WTC11 (cell line): Measurements from ENCODE around the gene ANAPC7. TPM values are rescaled to one million over a fixed set of nuclear protein-coding genes. Genes with fewer than 3 reads are reported as not detected.

Source experiments
- ATAC-seq: fragments of 200-7000 bp; cut with Tn5 transposase; 2 replicates; pipeline ENCODE4 v1.10.0; 2021; ENCODE audit warnings: mild to moderate bottlenecking, moderate library complexity
- CTCF ChIA-PET: fragments of 300-600 bp; sonication (Branson Sonifier 250); formaldehyde crosslinking; loops from one replicate; lab custom pipeline; 2021; ENCODE audit warnings: antibody characterized with exemption; lab: Charles Lee
- POLR2A ChIA-PET: fragments of 350-600 bp; sonication (Branson Sonifier 250); formaldehyde crosslinking; loops from one replicate; lab custom pipeline; 2021; ENCODE audit warnings: antibody characterized with exemption; lab: Charles Lee
- DNase-seq: peaks from one replicate; pipeline ENCODE4 v3.0.0; 2021; ENCODE audit warnings: low spot score
- H3K27ac Mint-ChIP-seq: 2 replicates; pipeline ENCODE4 v1.8.0; 2021; ENCODE audit warnings: mixed read lengths
- H3K27me3 Mint-ChIP-seq: 2 replicates; pipeline ENCODE4 v1.8.0; 2021; ENCODE audit warnings: low read depth, mild to moderate bottlenecking, moderate library complexity, mixed read lengths
- H3K36me3 Mint-ChIP-seq: 2 replicates; pipeline ENCODE4 v1.8.0; 2021; ENCODE audit warnings: mixed read lengths
- H3K4me1 Mint-ChIP-seq: 2 replicates; pipeline ENCODE4 v1.8.0; 2022; ENCODE audit warnings: mixed read lengths
- H3K4me3 Mint-ChIP-seq: 2 replicates; pipeline ENCODE4 v1.8.0; 2021; ENCODE audit warnings: mild to moderate bottlenecking, moderate library complexity, mixed read lengths
- H3K9me3 Mint-ChIP-seq: 2 replicates; pipeline ENCODE4 v1.8.0; 2021; ENCODE audit warnings: mixed read lengths
- ATF1 ChIP-seq: sonication (generic); formaldehyde crosslinking; IDR thresholded peaks from 2 replicates; pipeline ENCODE4 v1.8.1; 2023; ENCODE audit warnings: mild to moderate bottlenecking, moderate library complexity, missing genetic modification reagents
- CBFB ChIP-seq: sonication (generic); formaldehyde crosslinking; IDR thresholded peaks from 2 replicates; pipeline ENCODE4 v1.8.1; 2022; ENCODE audit warnings: mild to moderate bottlenecking, low read depth, missing genetic modification reagents
- OVOL2 ChIP-seq: fragments of 250-450 bp; sonication (Bioruptor Pico); IDR thresholded peaks from 2 replicates; pipeline ENCODE4 v1.9.0; 2021; ENCODE audit warnings: mild to moderate bottlenecking, borderline replicate concordance
- PRRX2 ChIP-seq: fragments of 250-450 bp; sonication (Bioruptor Pico); IDR thresholded peaks from 2 replicates; pipeline ENCODE4 v1.8.0; 2021; ENCODE audit warnings: mild to moderate bottlenecking
- ZNF121 ChIP-seq: sonication (generic); formaldehyde crosslinking; IDR thresholded peaks from 2 replicates; pipeline ENCODE4 v1.8.0; 2023; ENCODE audit warnings: missing genetic modification reagents
- ZNF138 ChIP-seq: sonication (generic); formaldehyde crosslinking; conservative IDR thresholded peaks from 2 replicates; pipeline ENCODE4 v1.8.1; 2022; ENCODE audit warnings: mild to moderate bottlenecking, moderate library complexity, missing genetic modification reagents
- ZNF263 ChIP-seq: sonication (generic); formaldehyde crosslinking; IDR thresholded peaks from 2 replicates; pipeline ENCODE4 v1.8.1; 2022; ENCODE audit warnings: low read depth, mild to moderate bottlenecking, moderate library complexity, missing genetic modification reagents
- ZNF423 ChIP-seq: fragments of 250-450 bp; sonication (Bioruptor Pico); IDR thresholded peaks from 2 replicates; pipeline ENCODE4 v2.1.2; 2022; ENCODE audit warnings: mild to moderate bottlenecking, moderate library complexity
- ZNF671 ChIP-seq: fragments of 250-450 bp; sonication (Bioruptor Pico); IDR thresholded peaks from 2 replicates; pipeline ENCODE4 v1.8.0; 2021; ENCODE audit warnings: mild to moderate bottlenecking
- total RNA-seq: library from RNA; stranded (reverse); gene quantifications from 3 replicates; pipeline ENCODE4 v1.2.3, GENCODE V29; 2021
- TF ChIP-seq, protein P1 (sequence below): fragments of 250-450 bp; sonication (Bioruptor Pico); IDR thresholded peaks from 2 replicates; pipeline ENCODE4 v1.8.0; 2021; ENCODE audit warnings: mild to moderate bottlenecking
- TF ChIP-seq, protein P2 (sequence below): fragments of 250-450 bp; sonication (Bioruptor Pico); IDR thresholded peaks from 2 replicates; pipeline ENCODE4 v1.9.0; 2021; ENCODE audit warnings: moderate library complexity, mild to moderate bottlenecking, inconsistent platforms, borderline replicate concordance
- TF ChIP-seq, protein P3 (sequence below): sonication (generic); formaldehyde crosslinking; IDR thresholded peaks from 2 replicates; pipeline ENCODE4 v1.8.0; 2023; ENCODE audit warnings: mild to moderate bottlenecking, missing genetic modification reagents
- TF ChIP-seq, protein P4 (sequence below): sonication (generic); formaldehyde crosslinking; IDR thresholded peaks from 2 replicates; pipeline ENCODE4 v1.8.1; 2023; ENCODE audit warnings: mild to moderate bottlenecking, missing genetic modification reagents, moderate library complexity
- TF ChIP-seq, protein P5 (sequence below): sonication (generic); formaldehyde crosslinking; IDR thresholded peaks from 2 replicates; pipeline ENCODE4 v1.8.1; 2022; ENCODE audit warnings: mild to moderate bottlenecking, moderate library complexity, missing genetic modification reagents
- TF ChIP-seq, protein P6 (sequence below): sonication (generic); formaldehyde crosslinking; IDR thresholded peaks from 2 replicates; pipeline ENCODE4 v1.8.0; 2022; ENCODE audit warnings: mild to moderate bottlenecking, missing genetic modification reagents
- TF ChIP-seq, protein P7 (sequence below): sonication (generic); formaldehyde crosslinking; conservative IDR thresholded peaks from 2 replicates; pipeline ENCODE4 v1.8.1; 2023; ENCODE audit warnings: mild to moderate bottlenecking, low read depth, missing genetic modification reagents, moderate library complexity
- TF ChIP-seq, protein P8 (sequence below): fragments of 250-450 bp; sonication (Bioruptor Pico); conservative IDR thresholded peaks from 2 replicates; pipeline ENCODE4 v1.9.0; 2021; ENCODE audit warnings: mild to moderate bottlenecking

Gene ANAPC7
- total RNA-seq, 1 experiment from 2014 or later: 93.4 TPM

DNA sequence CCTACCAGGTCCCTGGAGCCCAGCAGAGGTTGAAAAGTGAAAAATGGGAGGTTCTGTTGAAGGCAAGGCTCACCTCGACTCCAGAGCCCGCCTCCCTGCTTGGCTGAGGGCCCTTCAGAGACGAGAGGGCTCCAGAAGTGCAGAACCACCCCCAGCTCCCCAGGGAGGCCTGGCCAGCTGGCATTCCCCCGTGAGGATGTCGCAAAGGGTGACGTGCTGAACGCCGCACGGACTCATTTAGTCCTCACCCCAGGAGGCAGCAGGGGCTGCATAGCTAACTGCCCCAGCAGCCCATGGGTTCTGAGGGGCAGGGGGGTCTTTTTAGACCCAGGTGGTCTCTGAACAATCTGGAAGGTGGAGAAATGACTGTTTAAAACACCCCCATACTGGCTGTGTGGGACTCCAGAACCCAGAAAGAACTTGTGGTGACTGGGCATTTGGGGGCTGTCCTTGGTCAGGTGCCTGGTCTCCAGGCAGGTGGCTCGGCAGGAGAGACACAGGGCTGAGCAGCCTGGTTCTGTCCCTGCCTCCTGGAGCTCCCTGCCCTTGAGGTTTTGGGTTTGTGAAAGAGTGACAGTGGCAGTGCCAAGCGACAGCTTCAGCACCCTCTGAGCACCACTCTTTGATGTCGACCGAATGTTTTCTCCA lies 32.0 kb downstream of the ANAPC7 start:
- no peaks in the 10 kb centered on the region for H3K9me3 Mint-ChIP-seq
- ChIA-PET CTCF (interaction anchor here (1.0 to 2.1 kb wide), 3 partner anchors 60 to 78 kb away, joined by 5 to 14 read pairs (median 7); partner anchors contain the start of gene ARPC3), POLR2A (interaction anchor here (0.6 kb wide), 1 partner anchor 24 kb away, joined by 6 read pairs; no protein-coding TSS in a partner anchor)
- DNase-seq: no peak
- TF ChIP-seq, protein P1, sequence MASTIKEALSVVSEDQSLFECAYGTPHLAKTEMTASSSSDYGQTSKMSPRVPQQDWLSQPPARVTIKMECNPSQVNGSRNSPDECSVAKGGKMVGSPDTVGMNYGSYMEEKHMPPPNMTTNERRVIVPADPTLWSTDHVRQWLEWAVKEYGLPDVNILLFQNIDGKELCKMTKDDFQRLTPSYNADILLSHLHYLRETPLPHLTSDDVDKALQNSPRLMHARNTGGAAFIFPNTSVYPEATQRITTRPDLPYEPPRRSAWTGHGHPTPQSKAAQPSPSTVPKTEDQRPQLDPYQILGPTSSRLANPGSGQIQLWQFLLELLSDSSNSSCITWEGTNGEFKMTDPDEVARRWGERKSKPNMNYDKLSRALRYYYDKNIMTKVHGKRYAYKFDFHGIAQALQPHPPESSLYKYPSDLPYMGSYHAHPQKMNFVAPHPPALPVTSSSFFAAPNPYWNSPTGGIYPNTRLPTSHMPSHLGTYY (CRISPR knock-in tag): no peak
- TF ChIP-seq, protein P2, sequence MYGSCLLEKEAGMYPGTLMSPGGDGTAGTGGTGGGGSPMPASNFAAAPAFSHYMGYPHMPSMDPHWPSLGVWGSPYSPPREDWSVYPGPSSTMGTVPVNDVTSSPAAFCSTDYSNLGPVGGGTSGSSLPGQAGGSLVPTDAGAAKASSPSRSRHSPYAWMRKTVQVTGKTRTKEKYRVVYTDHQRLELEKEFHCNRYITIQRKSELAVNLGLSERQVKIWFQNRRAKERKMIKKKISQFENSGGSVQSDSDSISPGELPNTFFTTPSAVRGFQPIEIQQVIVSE (CRISPR knock-in tag): no peak
- TF ChIP-seq, protein P3, sequence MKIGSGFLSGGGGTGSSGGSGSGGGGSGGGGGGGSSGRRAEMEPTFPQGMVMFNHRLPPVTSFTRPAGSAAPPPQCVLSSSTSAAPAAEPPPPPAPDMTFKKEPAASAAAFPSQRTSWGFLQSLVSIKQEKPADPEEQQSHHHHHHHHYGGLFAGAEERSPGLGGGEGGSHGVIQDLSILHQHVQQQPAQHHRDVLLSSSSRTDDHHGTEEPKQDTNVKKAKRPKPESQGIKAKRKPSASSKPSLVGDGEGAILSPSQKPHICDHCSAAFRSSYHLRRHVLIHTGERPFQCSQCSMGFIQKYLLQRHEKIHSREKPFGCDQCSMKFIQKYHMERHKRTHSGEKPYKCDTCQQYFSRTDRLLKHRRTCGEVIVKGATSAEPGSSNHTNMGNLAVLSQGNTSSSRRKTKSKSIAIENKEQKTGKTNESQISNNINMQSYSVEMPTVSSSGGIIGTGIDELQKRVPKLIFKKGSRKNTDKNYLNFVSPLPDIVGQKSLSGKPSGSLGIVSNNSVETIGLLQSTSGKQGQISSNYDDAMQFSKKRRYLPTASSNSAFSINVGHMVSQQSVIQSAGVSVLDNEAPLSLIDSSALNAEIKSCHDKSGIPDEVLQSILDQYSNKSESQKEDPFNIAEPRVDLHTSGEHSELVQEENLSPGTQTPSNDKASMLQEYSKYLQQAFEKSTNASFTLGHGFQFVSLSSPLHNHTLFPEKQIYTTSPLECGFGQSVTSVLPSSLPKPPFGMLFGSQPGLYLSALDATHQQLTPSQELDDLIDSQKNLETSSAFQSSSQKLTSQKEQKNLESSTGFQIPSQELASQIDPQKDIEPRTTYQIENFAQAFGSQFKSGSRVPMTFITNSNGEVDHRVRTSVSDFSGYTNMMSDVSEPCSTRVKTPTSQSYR (CRISPR knock-in tag): no peak
- TF ChIP-seq, protein P4, sequence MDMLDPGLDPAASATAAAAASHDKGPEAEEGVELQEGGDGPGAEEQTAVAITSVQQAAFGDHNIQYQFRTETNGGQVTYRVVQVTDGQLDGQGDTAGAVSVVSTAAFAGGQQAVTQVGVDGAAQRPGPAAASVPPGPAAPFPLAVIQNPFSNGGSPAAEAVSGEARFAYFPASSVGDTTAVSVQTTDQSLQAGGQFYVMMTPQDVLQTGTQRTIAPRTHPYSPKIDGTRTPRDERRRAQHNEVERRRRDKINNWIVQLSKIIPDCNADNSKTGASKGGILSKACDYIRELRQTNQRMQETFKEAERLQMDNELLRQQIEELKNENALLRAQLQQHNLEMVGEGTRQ (CRISPR knock-in tag): no peak
- TF ChIP-seq ZNF263 (CRISPR knock-in tag): no peak
- TF ChIP-seq, protein P5, sequence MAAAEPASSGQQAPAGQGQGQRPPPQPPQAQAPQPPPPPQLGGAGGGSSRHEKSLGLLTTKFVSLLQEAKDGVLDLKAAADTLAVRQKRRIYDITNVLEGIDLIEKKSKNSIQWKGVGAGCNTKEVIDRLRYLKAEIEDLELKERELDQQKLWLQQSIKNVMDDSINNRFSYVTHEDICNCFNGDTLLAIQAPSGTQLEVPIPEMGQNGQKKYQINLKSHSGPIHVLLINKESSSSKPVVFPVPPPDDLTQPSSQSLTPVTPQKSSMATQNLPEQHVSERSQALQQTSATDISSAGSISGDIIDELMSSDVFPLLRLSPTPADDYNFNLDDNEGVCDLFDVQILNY: no peak
- TF ChIP-seq, protein P6, sequence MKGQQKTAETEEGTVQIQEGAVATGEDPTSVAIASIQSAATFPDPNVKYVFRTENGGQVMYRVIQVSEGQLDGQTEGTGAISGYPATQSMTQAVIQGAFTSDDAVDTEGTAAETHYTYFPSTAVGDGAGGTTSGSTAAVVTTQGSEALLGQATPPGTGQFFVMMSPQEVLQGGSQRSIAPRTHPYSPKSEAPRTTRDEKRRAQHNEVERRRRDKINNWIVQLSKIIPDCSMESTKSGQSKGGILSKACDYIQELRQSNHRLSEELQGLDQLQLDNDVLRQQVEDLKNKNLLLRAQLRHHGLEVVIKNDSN: no peak
- no peak for TF ChIP-seq CBFB (CRISPR knock-in tag)
- no peak for TF ChIP-seq ZNF671
- TF ChIP-seq PRRX2: no peak
- ATAC-seq: peak; percentile 7; the same call in 1 of the 2 replicates
- H3K4me3 Mint-ChIP-seq: no peak overlapping the region
- peaks cover 35% of the 10 kb centered on the region for H3K36me3 Mint-ChIP-seq
- peak overlapping the region; percentile 27; the same call in 1 of the 2 replicates for H3K27ac Mint-ChIP-seq
- no peaks in the 10 kb centered on the region for H3K27me3 Mint-ChIP-seq
- H3K4me1 Mint-ChIP-seq: no peaks in the 10 kb centered on the region

DNA sequence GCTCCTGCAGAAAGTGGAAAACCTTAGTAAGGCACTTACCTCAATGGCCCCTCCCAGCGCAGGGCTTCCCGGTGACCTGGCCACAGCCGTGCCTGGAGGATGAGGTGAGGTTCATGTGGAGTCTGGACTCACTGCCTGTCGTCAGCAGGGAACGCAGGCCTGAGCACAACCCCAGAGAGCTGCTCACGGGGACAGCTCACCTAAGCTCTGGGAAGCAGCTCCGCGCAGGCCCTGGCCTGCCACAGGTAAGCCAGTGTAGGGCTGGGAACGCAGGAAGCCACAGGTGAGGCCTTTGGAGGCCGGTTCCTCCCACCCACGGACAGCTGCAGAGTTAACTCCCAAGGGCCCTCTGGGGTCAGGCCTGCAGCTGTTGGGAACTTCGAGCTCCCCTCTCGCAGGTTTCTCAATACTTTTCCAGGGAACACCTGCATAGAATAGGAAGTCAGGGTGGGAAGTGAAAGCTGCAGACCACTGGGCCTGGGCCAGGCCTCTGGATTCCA lies 32.7 kb downstream of the ANAPC7 start:
- DNase-seq (no peak), ATAC-seq (peak; percentile 27)
- CTCF ChIA-PET: interaction anchor here (0.6 to 1.0 kb wide), 2 partner anchors 60 to 79 kb away, joined by 3 to 7 read pairs; partner anchors contain the start of gene ARPC3
- no peak overlapping the region for H3K27ac Mint-ChIP-seq
- no peaks in the 10 kb centered on the region for H3K27me3 Mint-ChIP-seq
- POLR2A ChIA-PET: interaction anchor here (0.6 kb wide), 1 partner anchor 25 kb away, joined by 6 read pairs; no protein-coding TSS in a partner anchor
- H3K4me3 Mint-ChIP-seq: no peak overlapping the region
- no peaks in the 10 kb centered on the region for H3K4me1 Mint-ChIP-seq
- H3K9me3 Mint-ChIP-seq: no peaks in the 10 kb centered on the region
- peaks cover 30% of the 10 kb centered on the region for H3K36me3 Mint-ChIP-seq
- TF ChIP-seq, protein P7, sequence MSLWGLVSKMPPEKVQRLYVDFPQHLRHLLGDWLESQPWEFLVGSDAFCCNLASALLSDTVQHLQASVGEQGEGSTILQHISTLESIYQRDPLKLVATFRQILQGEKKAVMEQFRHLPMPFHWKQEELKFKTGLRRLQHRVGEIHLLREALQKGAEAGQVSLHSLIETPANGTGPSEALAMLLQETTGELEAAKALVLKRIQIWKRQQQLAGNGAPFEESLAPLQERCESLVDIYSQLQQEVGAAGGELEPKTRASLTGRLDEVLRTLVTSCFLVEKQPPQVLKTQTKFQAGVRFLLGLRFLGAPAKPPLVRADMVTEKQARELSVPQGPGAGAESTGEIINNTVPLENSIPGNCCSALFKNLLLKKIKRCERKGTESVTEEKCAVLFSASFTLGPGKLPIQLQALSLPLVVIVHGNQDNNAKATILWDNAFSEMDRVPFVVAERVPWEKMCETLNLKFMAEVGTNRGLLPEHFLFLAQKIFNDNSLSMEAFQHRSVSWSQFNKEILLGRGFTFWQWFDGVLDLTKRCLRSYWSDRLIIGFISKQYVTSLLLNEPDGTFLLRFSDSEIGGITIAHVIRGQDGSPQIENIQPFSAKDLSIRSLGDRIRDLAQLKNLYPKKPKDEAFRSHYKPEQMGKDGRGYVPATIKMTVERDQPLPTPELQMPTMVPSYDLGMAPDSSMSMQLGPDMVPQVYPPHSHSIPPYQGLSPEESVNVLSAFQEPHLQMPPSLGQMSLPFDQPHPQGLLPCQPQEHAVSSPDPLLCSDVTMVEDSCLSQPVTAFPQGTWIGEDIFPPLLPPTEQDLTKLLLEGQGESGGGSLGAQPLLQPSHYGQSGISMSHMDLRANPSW (CRISPR knock-in tag): no peak
- TF ChIP-seq ZNF423: no peak
- no peak for TF ChIP-seq ZNF138 (CRISPR knock-in tag)
- TF ChIP-seq OVOL2 (CRISPR knock-in tag): no peak
- TF ChIP-seq ATF1 (CRISPR knock-in tag): no peak
- TF ChIP-seq, protein P8, sequence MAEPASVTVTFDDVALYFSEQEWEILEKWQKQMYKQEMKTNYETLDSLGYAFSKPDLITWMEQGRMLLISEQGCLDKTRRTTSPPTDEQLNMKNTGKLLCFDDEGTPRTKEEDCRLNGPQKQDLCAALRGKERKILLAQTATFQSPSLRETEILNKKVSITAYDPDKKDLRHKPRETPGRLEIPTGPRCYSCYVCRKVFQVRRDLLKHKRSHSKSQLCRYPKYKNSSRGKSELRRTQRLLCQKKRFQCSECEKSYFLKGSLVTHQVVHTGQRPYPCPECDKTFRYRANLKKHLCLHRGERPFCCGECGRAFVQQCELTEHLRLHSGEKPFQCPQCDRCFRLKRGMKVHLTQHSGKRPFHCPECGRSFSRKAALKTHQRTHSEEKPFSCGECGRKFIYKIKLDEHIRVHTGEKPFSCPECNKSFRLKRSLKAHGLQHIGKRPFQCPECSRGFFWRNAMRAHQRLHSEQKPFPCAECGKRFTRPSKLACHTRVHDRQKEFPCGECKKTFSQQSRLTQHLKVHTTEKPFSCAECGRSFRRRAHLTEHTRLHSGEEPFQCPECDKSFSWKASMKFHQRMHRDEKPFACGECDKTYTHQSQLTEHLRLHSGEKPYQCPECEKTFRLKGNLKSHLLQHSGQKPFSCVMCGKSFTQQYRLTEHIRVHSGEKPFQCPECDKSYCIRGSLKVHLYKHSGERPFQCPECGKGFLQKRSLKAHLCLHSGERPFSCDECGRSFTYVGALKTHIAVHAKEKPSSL (CRISPR knock-in tag): no peak
- no peak for TF ChIP-seq ZNF121
- TF ChIP-seq, protein P2 (CRISPR knock-in tag): no peak
